IMR-90 (cell line): ENCODE data around the gene ELOVL2. TPM values are rescaled to one million over a fixed set of nuclear protein-coding genes. Genes with fewer than 3 reads are reported as not detected.

ENCODE experiments used
- ATAC-seq: fragments of 200-7000 bp; cut with Tn5 transposase; 2 replicates; pipeline ENCODE4 v1.9.1; 2020; ENCODE audit warnings: low read depth, mild to moderate bottlenecking, moderate library complexity
- BruUV-seq: library from RNA; stranded (reverse); fragments of 400-500 nt; replicated peaks from 2 replicates; lab custom pipeline; 2021; lab: Mats Ljungman, UMichigan
- CTCF ChIA-PET: fragments of 300-600 bp; formaldehyde crosslinking; extraction: SDS; loops from one replicate; lab custom pipeline; 2021; ENCODE audit warnings: antibody characterized with exemption; lab: Yijun Ruan, JAX
- POLR2A ChIA-PET: fragments of 300-600 bp; sonication (Branson Sonifier 250); formaldehyde crosslinking; loops from one replicate; lab custom pipeline; 2022; ENCODE audit warnings: antibody characterized with exemption; ENCODE audit not compliant: unreplicated experiment; lab: Charles Lee
- DNase-seq: peaks from one replicate; pipeline ENCODE4 v3.0.0; 2013
- H2AFZ ChIP-seq: replicated peaks from 2 replicates; pipeline ENCODE3; 2013; ENCODE audit warnings: low read length, mild to moderate bottlenecking; ENCODE audit not compliant: poor library complexity
- H2AK5ac ChIP-seq: 2 replicates; pipeline ENCODE4 v1.6.1; 2013; ENCODE audit warnings: low read depth, low read length, inconsistent platforms
- H2AK9ac ChIP-seq: replicated peaks from 2 replicates; pipeline ENCODE3; 2013; ENCODE audit warnings: mild to moderate bottlenecking, low read depth, low read length, moderate library complexity; ENCODE audit not compliant: poor library complexity
- H2BK120ac ChIP-seq: 2 replicates; pipeline ENCODE4 v1.6.1; 2013; ENCODE audit warnings: low read depth, low read length, inconsistent platforms
- H2BK15ac ChIP-seq: 3 replicates; pipeline ENCODE4 v1.6.1; 2013; ENCODE audit warnings: low read depth, low read length, inconsistent platforms
- H2BK20ac ChIP-seq: 2 replicates; pipeline ENCODE4 v1.6.1; 2013; ENCODE audit warnings: low read depth, mild to moderate bottlenecking, inconsistent platforms, low read length, moderate library complexity
- H2BK5ac ChIP-seq: 2 replicates; pipeline ENCODE4 v1.6.1; 2013; ENCODE audit warnings: mild to moderate bottlenecking, low read depth, low read length, inconsistent platforms; ENCODE audit not compliant: poor library complexity, severe bottlenecking
- H3K14ac ChIP-seq: replicated peaks from 2 replicates; pipeline ENCODE4 v1.6.1; 2013; ENCODE audit warnings: low read depth, low read length, inconsistent platforms
- H3K18ac ChIP-seq: 2 replicates; pipeline ENCODE4 v1.6.1; 2013; ENCODE audit warnings: low read depth, low read length, control low read depth
- H3K23ac ChIP-seq: 2 replicates; pipeline ENCODE4 v1.6.1; 2013; ENCODE audit warnings: low read depth, low read length, inconsistent platforms
- H3K27ac ChIP-seq: 2 replicates; pipeline ENCODE4 v1.5.1; 2013; ENCODE audit warnings: mild to moderate bottlenecking, control low read depth, low read length; ENCODE audit not compliant: insufficient read depth
- H3K27me3 ChIP-seq: 2 replicates; pipeline ENCODE4 v1.6.1; 2013; ENCODE audit warnings: low read length; ENCODE audit not compliant: control insufficient read depth, insufficient read depth
- H3K36me3 ChIP-seq: 2 replicates; pipeline ENCODE4 v1.6.1; 2013; ENCODE audit warnings: low read length, mixed read lengths; ENCODE audit not compliant: control insufficient read depth, insufficient read depth
- H3K4ac ChIP-seq: 2 replicates; pipeline ENCODE4 v1.6.1; 2013; ENCODE audit warnings: low read depth, low read length, inconsistent platforms
- H3K4me1 ChIP-seq: 2 replicates; pipeline ENCODE4 v1.6.1; 2013; ENCODE audit warnings: low read length, mixed read lengths; ENCODE audit not compliant: control insufficient read depth, insufficient read depth
- H3K4me2 ChIP-seq: 2 replicates; pipeline ENCODE4 v1.6.1; 2013; ENCODE audit warnings: low read depth, mild to moderate bottlenecking, control low read depth, low read length, moderate library complexity
- H3K4me3 ChIP-seq: 2 replicates; pipeline ENCODE4 v1.5.1; 2013; ENCODE audit warnings: low read depth, mild to moderate bottlenecking, control low read depth, low read length, moderate library complexity; ENCODE audit not compliant: insufficient read depth
- H3K56ac ChIP-seq: 2 replicates; pipeline ENCODE4 v1.6.1; 2013; ENCODE audit warnings: low read length, inconsistent platforms; ENCODE audit not compliant: insufficient read depth; ENCODE audit errors: extremely low read depth
- H3K79me1 ChIP-seq, 2 experiments: 2 replicates each; pipeline ENCODE4 v1.6.1; 2013; ENCODE audit warnings: low read length in 2 of 2, inconsistent platforms in 1 of 2, low read depth in 1 of 2
- H3K9ac ChIP-seq: 2 replicates; pipeline ENCODE4 v1.6.1; 2013; ENCODE audit warnings: low read depth, low read length, control low read depth
- H3K9me1 ChIP-seq: 2 replicates; pipeline ENCODE4 v1.6.1; 2013; ENCODE audit warnings: low read length, inconsistent platforms; ENCODE audit not compliant: insufficient read depth
- H3K9me3 ChIP-seq: 2 replicates; pipeline ENCODE4 v1.6.1; 2013; ENCODE audit warnings: low read length; ENCODE audit not compliant: control insufficient read depth, insufficient read depth
- H4K20me1 ChIP-seq: 2 replicates; pipeline ENCODE4 v1.6.1; 2013; ENCODE audit warnings: low read length, inconsistent platforms; ENCODE audit not compliant: insufficient read depth
- H4K5ac ChIP-seq: 2 replicates; pipeline ENCODE4 v1.6.1; 2013; ENCODE audit warnings: mild to moderate bottlenecking, low read depth, low read length, control low read depth
- H4K8ac ChIP-seq, 2 experiments: 2 replicates each; pipeline ENCODE4 v1.6.1; 2013; ENCODE audit warnings: low read depth in 2 of 2, low read length in 2 of 2, control low read depth in 1 of 2, inconsistent platforms in 1 of 2
- H4K91ac ChIP-seq: 2 replicates; pipeline ENCODE4 v1.6.1; 2013; ENCODE audit warnings: low read depth, low read length, inconsistent platforms; ENCODE audit not compliant: insufficient read depth
- CEBPB ChIP-seq: IDR thresholded peaks from 2 replicates; pipeline ENCODE4 v1.6.1; 2012; ENCODE audit warnings: low read depth, low read length, improper control_type of control experiment
- CHD1 ChIP-seq: IDR thresholded peaks from 2 replicates; pipeline ENCODE4 v1.6.1; 2012; ENCODE audit warnings: low read depth, low read length, improper control_type of control experiment
- ELK1 ChIP-seq: fragments of 150-350 bp; IDR thresholded peaks from 2 replicates; pipeline ENCODE4 v1.6.1; 2016; ENCODE audit warnings: low read depth, mild to moderate bottlenecking, low read length, moderate library complexity, borderline replicate concordance
- FOS ChIP-seq: fragments of 150-350 bp; IDR thresholded peaks from 2 replicates; pipeline ENCODE4 v1.6.1; 2016; ENCODE audit warnings: low read depth, low read length
- MAFK ChIP-seq: IDR thresholded peaks from 2 replicates; pipeline ENCODE4 v1.6.1; 2012; ENCODE audit warnings: low read depth, low read length, improper control_type of control experiment
- MXI1 ChIP-seq: IDR thresholded peaks from 2 replicates; pipeline ENCODE4 v1.6.1; 2012; ENCODE audit warnings: low read depth, mild to moderate bottlenecking, low read length, moderate library complexity, borderline replicate concordance
- POLR2A ChIP-seq: IDR thresholded peaks from 2 replicates; pipeline ENCODE4 v1.6.1; 2012; ENCODE audit warnings: mild to moderate bottlenecking, low read depth, low read length
- RAD21 ChIP-seq: IDR thresholded peaks from 2 replicates; pipeline ENCODE4 v1.6.1; 2012; ENCODE audit warnings: low read length, improper control_type of control experiment
- RFX5 ChIP-seq: IDR thresholded peaks from 2 replicates; pipeline ENCODE4 v1.8.0; 2012; ENCODE audit warnings: low read depth, mild to moderate bottlenecking, low read length, moderate library complexity
- SMC3 ChIP-seq: fragments of 150-350 bp; IDR thresholded peaks from 2 replicates; pipeline ENCODE4 v1.6.1; 2016; ENCODE audit warnings: low read depth, mild to moderate bottlenecking, antibody characterized with exemption, low read length, moderate library complexity
- WGBS, 2 experiments: methylation state at CpG; one replicate each; pipeline versions ENCODE4 v1.1.5 to v1.1.7; 2013; ENCODE audit warnings: missing lambda C conversion rate in 2 of 2; ENCODE audit not compliant: insufficient read length in 1 of 2; ENCODE audit errors: extremely low coverage in 2 of 2; 5-methylcytosine and 5-hydroxymethylcytosine counted together
- dilution Hi-C: fragments of 300-500 bp; cut with HindIII; formaldehyde crosslinking; loops from one replicate; pipeline ENCODE4 v1.14.3; 2018; ENCODE audit warnings: low sequenced_read_pairs; ENCODE audit not compliant: unreplicated experiment
- in situ Hi-C: fragments of 300-500 bp; cut with MboI; formaldehyde crosslinking; loops from 3 replicates; pipeline ENCODE4 v1.14.3; 2019; ENCODE audit warnings: low sequenced_read_pairs, inconsistent platforms, mixed read lengths
- intact Hi-C: fragments of 100-400 bp; cut with micrococcal nuclease; formaldehyde crosslinking; loops from 2 replicates; pipeline ENCODE4 v1.10.0; 2022
- polyA plus RNA-seq, 3 experiments: library from polyadenylated mRNA; depleted of rRNA; stranded (reverse); fragments of >200 nt; gene quantifications; 2 replicates each; pipeline ENCODE4 v1.2.3, GENCODE V29; 2012; ENCODE audit warnings: low replicate concordance in 1 of 3
- total RNA-seq: library from RNA; depleted of rRNA; stranded (reverse); fragments of >200 nt; gene quantifications from 2 replicates; pipeline ENCODE4 v1.2.3, GENCODE V29; 2012
- TF ChIP-seq, protein P1 (sequence below): conservative IDR thresholded peaks from 2 replicates; pipeline ENCODE4 v1.5.1; 2012; ENCODE audit warnings: mild to moderate bottlenecking, low read depth, low read length, improper control_type of control experiment
- TF ChIP-seq, protein P2 (sequence below): fragments of 150-350 bp; IDR thresholded peaks from 2 replicates; pipeline ENCODE4 v1.6.1; 2017; ENCODE audit warnings: mild to moderate bottlenecking, antibody characterized with exemption, low read length, low read depth

ELOVL2 gene
- total and polyA plus RNA-seq, 2 of the 4 experiments (the other 2 are of a cell fraction): 6.3 to 7.9 TPM

DNA sequence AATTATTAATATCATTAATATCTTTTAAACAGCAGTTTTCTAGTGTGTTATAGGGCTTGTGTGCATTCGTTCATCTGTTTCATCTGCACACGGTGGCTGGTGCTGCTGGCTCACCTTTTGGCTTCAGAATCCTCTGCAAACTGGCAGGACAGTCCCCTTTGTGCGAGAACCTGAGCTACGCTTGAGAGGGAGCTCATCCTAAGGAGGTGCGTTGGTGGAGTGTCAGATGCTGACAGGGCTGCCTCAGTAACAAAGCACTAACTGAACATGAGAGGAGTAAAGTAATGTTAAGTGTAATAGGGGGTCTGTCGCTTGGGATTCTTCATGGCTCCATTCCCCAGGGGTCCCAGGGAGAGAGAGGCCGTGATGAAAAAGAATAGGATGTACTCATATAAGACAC, 22.4 kb downstream of the ELOVL2 start:
- no peak overlapping the region for H3K4me3 ChIP-seq
- ATAC-seq: no peak
- POLR2A ChIA-PET: no interaction called here
- no peak overlapping the region for H4K8ac ChIP-seq
- H3K18ac ChIP-seq: no peak overlapping the region
- 100% methylated on average over 1 of the region's 7 CpGs; no CpG with 5 or more reads in 1 of the 2 experiments for WGBS, 2 experiments
- no peak overlapping the region for H3K4me2 ChIP-seq
- H4K5ac ChIP-seq: no peak overlapping the region
- H2AK5ac ChIP-seq: peak overlapping the region; percentile 87
- no peaks in the 10 kb centered on the region; the same call in 1 of the 2 replicates for H3K9me1 ChIP-seq
- CTCF ChIA-PET: no interaction called here
- no peak for DNase-seq
- H3K9me3 ChIP-seq: no peaks in the 10 kb centered on the region
- H3K4me1 ChIP-seq: no peaks in the 10 kb centered on the region
- intact Hi-C loops (no loop called here), dilution Hi-C loops (no loop called here), in situ Hi-C loops (no loop called here)
- no peak overlapping the region; the same call in 1 of the 2 replicates for H3K14ac ChIP-seq
- no peak overlapping the region for H3K4ac ChIP-seq
- no peak overlapping the region for H2BK5ac ChIP-seq
- no peak overlapping the region for H2BK20ac ChIP-seq
- H2BK15ac ChIP-seq: no peak overlapping the region
- no peak overlapping the region for H3K56ac ChIP-seq
- H2AK9ac ChIP-seq: no peak overlapping the region
- H3K23ac ChIP-seq: no peak overlapping the region
- H2BK120ac ChIP-seq: no peak overlapping the region
- no peaks in the 10 kb centered on the region for H3K36me3 ChIP-seq
- TF ChIP-seq CHD1: no peak
- TF ChIP-seq ELK1: no peak
- TF ChIP-seq, protein P1, sequence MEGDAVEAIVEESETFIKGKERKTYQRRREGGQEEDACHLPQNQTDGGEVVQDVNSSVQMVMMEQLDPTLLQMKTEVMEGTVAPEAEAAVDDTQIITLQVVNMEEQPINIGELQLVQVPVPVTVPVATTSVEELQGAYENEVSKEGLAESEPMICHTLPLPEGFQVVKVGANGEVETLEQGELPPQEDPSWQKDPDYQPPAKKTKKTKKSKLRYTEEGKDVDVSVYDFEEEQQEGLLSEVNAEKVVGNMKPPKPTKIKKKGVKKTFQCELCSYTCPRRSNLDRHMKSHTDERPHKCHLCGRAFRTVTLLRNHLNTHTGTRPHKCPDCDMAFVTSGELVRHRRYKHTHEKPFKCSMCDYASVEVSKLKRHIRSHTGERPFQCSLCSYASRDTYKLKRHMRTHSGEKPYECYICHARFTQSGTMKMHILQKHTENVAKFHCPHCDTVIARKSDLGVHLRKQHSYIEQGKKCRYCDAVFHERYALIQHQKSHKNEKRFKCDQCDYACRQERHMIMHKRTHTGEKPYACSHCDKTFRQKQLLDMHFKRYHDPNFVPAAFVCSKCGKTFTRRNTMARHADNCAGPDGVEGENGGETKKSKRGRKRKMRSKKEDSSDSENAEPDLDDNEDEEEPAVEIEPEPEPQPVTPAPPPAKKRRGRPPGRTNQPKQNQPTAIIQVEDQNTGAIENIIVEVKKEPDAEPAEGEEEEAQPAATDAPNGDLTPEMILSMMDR: no peak
- no peak for TF ChIP-seq POLR2A
- TF ChIP-seq FOS: no peak
- no peak for TF ChIP-seq SMC3
- TF ChIP-seq CEBPB: no peak
- no peak for TF ChIP-seq RFX5
- no peak for TF ChIP-seq MAFK
- TF ChIP-seq MXI1: no peak
- TF ChIP-seq RAD21: no peak
- TF ChIP-seq, protein P2, sequence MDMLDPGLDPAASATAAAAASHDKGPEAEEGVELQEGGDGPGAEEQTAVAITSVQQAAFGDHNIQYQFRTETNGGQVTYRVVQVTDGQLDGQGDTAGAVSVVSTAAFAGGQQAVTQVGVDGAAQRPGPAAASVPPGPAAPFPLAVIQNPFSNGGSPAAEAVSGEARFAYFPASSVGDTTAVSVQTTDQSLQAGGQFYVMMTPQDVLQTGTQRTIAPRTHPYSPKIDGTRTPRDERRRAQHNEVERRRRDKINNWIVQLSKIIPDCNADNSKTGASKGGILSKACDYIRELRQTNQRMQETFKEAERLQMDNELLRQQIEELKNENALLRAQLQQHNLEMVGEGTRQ: no peak
- H2AFZ ChIP-seq: peak overlapping the region; percentile 54
- no peaks in the 10 kb centered on the region for H3K27me3 ChIP-seq
- H3K9ac ChIP-seq: no peak overlapping the region
- BruUV-seq: no TSS peak
- H4K91ac ChIP-seq: no peak overlapping the region; the same call in 1 of the 2 replicates
- no peaks in the 10 kb centered on the region; a peak in 1 of 4 replicates for H3K79me1 ChIP-seq
- H4K20me1 ChIP-seq: no peaks in the 10 kb centered on the region
- H3K27ac ChIP-seq: no peak overlapping the region
